Right atrium auricular region (tissue), 2 donors: ENCODE data around the gene IFIH1. TPM values are rescaled to one million over a fixed set of nuclear protein-coding genes. Genes with fewer than 3 reads are reported as not detected.

Experiments used
- DNase-seq: peaks from one replicate; pipeline ENCODE4 v3.0.0-alpha.2; 2019; ENCODE audit warnings: low spot score
- H3K27ac ChIP-seq, 2 donors: fragments of 200-600 bp; sonication (generic); 1 replicate in 1 of 2; 2 replicates in 1 of 2; pipeline ENCODE4 v1.5.1; 2016 to 2019
- H3K27me3 ChIP-seq, 2 donors: fragments of 200-600 bp; sonication (generic); one replicate each; pipeline versions ENCODE4 v1.5.1 to v1.6.0; 2017 to 2019
- H3K36me3 ChIP-seq: fragments of 200-600 bp; sonication (generic); one replicate; pipeline ENCODE4 v1.5.1; 2016
- H3K4me1 ChIP-seq, 2 donors: fragments of 200-600 bp; sonication (generic); one replicate each; pipeline versions ENCODE4 v1.5.1 to v1.6.0; 2017 to 2019
- H3K4me3 ChIP-seq, 2 donors: fragments of 200-600 bp; sonication (generic); 1 replicate in 1 of 2; 2 replicates in 1 of 2; pipeline ENCODE4 v1.5.1; 2017 to 2019; ENCODE audit warnings: mild to moderate bottlenecking in 1 of 2, moderate library complexity in 1 of 2
- H3K9me3 ChIP-seq, 2 donors: fragments of 200-600 bp; sonication (generic); one replicate each; pipeline ENCODE4 v1.5.1; 2019
- CTCF ChIP-seq, 2 donors: fragments of 200-600 bp; sonication (generic); IDR thresholded peaks; one replicate each; pipeline ENCODE4 v1.5.1; 2019; ENCODE audit warnings: antibody characterized with exemption in 2 of 2
- total RNA-seq, 2 donors: library from RNA; depleted of rRNA; stranded (reverse); fragments of >200 nt; gene quantifications; one replicate each; pipeline ENCODE4 v1.1.0, GENCODE V29; 2016

IFIH1 gene
- total RNA-seq, 2 donors from 2014 or later: 4.1 to 6.6 TPM

GRCh38 chr2:162308747-162309503 lies 9.6 kb downstream of the IFIH1 start:
- no peak for TF ChIP-seq CTCF (IDR thresholded peaks at IDR 0.05)
- no peaks in the 10 kb centered on the region for H3K27me3 ChIP-seq
- H3K27ac ChIP-seq: no peak overlapping the region
- H3K9me3 ChIP-seq: no peaks in the 10 kb centered on the region
- DNase-seq: no peak
- H3K4me1 ChIP-seq: no peaks in the 10 kb centered on the region
- H3K36me3 ChIP-seq: peaks cover 5% of the 10 kb centered on the region
- H3K4me3 ChIP-seq: no peak overlapping the region

GRCh38 chr2:162305901-162306300 lies 12.6 kb downstream of the IFIH1 start:
- no peak for TF ChIP-seq CTCF (IDR thresholded peaks at IDR 0.05)

GRCh38 chr2:162301877-162302276 lies 16.6 kb downstream of the IFIH1 start:
- H3K36me3 ChIP-seq: no peaks in the 10 kb centered on the region

More at GRCh38 chr2:162305901-162306300, 12.6 kb downstream of the IFIH1 start:
- DNase-seq: no peak
- Histone ChIP-seq H3K36me3 (peaks cover 5% of the 10 kb centered on the region), H3K4me3 (no peak overlapping the region), H3K4me1 (no peaks in the 10 kb centered on the region), H3K9me3 (no peaks in the 10 kb centered on the region), H3K27ac (no peak overlapping the region), H3K27me3 (no peaks in the 10 kb centered on the region)

GRCh38 chr2:162301151-162301804 lies 17.2 kb downstream of the IFIH1 start:
- TF ChIP-seq CTCF (IDR thresholded peaks at IDR 0.05): peak; percentile 86 to 92
- no peak for DNase-seq
- no peaks in the 10 kb centered on the region for H3K36me3 ChIP-seq
- no peaks in the 10 kb centered on the region for H3K9me3 ChIP-seq
- H3K27me3 ChIP-seq: no peaks in the 10 kb centered on the region
- no peak overlapping the region for H3K27ac ChIP-seq
- no peak overlapping the region for H3K4me3 ChIP-seq
- no peaks in the 10 kb centered on the region for H3K4me1 ChIP-seq

More at GRCh38 chr2:162301877-162302276, 16.6 kb downstream of the IFIH1 start:
- TF ChIP-seq CTCF (IDR thresholded peaks at IDR 0.05): no peak
- no peak for DNase-seq
- Histone ChIP-seq H3K9me3 (no peaks in the 10 kb centered on the region), H3K4me3 (no peak overlapping the region), H3K4me1 (no peaks in the 10 kb centered on the region), H3K27ac (no peak overlapping the region), H3K27me3 (no peaks in the 10 kb centered on the region)

- DNase-seq: no peak
- Histone ChIP-seq H3K27me3 (no peaks in the 10 kb centered on the region), H3K4me3 (no peak overlapping the region), H3K4me1 (no peaks in the 10 kb centered on the region), H3K9me3 (no peaks in the 10 kb centered on the region), H3K36me3 (no peaks in the 10 kb centered on the region), H3K27ac (no peak overlapping the region)
- TF ChIP-seq CTCF (IDR thresholded peaks at IDR 0.05): no peak
Observed at GRCh38 chr2:162300266-162300665, 18.2 kb downstream of the IFIH1 start.
